Activated T-cell treated with anti-CD3 and anti-CD28 coated beads, Interleukin-2, amount 50 U/mL, for 4 hours (primary cell): ENCODE measurements around the gene MMP7. TPM values are rescaled to one million over a fixed set of nuclear protein-coding genes. Genes with fewer than 3 reads are reported as not detected.
A peak's percentile ranks its signal among the peaks of the same experiment; 100 is the strongest.

ENCODE experiments used
- ATAC-seq, 2 donors: fragments of 200-7000 bp; cut with Tn5 transposase; one replicate each; pipeline ENCODE4 v1.10.0; 2021
- DNase-seq: peaks from one replicate; pipeline ENCODE4 v3.0.0-alpha.2; 2020
- H3K27me3 Mint-ChIP-seq: one replicate; pipeline ENCODE4 v1.8.0; 2021; ENCODE audit warnings: low read depth, mixed read lengths
- H3K36me3 Mint-ChIP-seq: one replicate; pipeline ENCODE4 v1.8.0; 2022; ENCODE audit warnings: mixed read lengths; ENCODE audit not compliant: insufficient read depth
- H3K4me1 Mint-ChIP-seq: one replicate; pipeline ENCODE4 v1.8.0; 2021; ENCODE audit warnings: low read depth, mixed read lengths
- H3K4me3 Mint-ChIP-seq: one replicate; pipeline ENCODE4 v1.8.0; 2021; ENCODE audit warnings: mild to moderate bottlenecking, moderate library complexity, mixed read lengths
- H3K9me3 Mint-ChIP-seq: one replicate; pipeline ENCODE4 v1.8.0; 2021; ENCODE audit warnings: mixed read lengths
- total RNA-seq, 3 donors: library from RNA; stranded (reverse); gene quantifications; one replicate each; pipeline ENCODE4 v1.2.1, GENCODE V29; 2021

Gene MMP7
- under 1 TPM; 0.19 to 0.53 (median 0.47) TPM for total RNA-seq

DNA sequence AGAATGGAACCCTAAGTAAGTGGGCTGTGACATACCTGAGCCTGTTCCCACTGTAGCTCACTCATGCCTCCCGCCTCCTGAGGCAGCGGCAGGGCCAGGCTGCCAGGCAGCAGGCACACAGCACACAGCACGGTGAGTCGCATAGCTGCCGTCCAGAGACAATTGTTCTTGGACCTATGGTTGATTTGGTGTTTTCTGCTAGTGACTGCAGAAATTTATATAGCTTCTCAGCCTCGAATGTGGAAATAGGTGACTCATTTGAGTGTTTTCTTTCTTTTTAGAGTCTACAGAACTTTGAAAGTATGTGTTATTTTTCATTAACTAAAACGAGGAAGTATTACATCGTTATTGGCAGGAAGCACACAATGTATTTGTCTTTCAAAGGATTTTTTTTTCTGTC is at the start of gene MMP7:
Gene MMP7, minus strand, starts transcription at position 190 of the 400 bp plus-strand sequence. Its CDS starts 47 bp downstream, at position 143.
- H3K4me3 Mint-ChIP-seq = no peak within 1 kb of the TSS
- H3K27me3 Mint-ChIP-seq = peaks cover 7% of the 10 kb centered on the region
- peaks cover 2% of the 10 kb centered on the region for H3K4me1 Mint-ChIP-seq
- no peak for ATAC-seq
- DNase-seq = no peak
- H3K9me3 Mint-ChIP-seq = no peaks in the 10 kb centered on the region
- H3K36me3 Mint-ChIP-seq = no peaks in the 10 kb centered on the region

DNA sequence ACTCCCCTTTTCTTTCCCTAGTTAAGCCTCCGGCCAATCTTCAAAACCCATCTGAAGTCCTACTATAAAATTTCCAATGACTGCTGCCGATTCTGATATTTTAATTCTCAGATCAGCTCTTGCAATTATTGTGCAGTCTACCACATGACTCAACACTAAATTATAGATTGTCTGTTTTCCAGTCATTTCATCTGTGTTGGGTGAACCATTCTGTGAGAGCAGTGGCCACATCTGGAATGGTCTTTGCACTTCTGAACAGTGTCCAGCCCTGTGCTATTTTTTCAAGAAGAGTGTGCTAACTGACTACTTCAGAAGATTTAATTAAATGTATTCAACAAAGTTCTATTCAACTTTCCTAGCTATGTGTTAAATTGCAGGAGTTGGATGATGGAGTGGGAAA is 47.2 kb upstream of the MMP7 start:
- Mint-ChIP-seq H3K9me3 (no peaks in the 10 kb centered on the region), H3K4me1 (peaks cover 34% of the 10 kb centered on the region), H3K27me3 (no peaks in the 10 kb centered on the region), H3K4me3 (no peak overlapping the region), H3K36me3 (no peaks in the 10 kb centered on the region)
- ATAC-seq (no peak), DNase-seq (no peak)

GRCh38 chr11:102577182-102577581 is 46.6 kb upstream of the MMP7 start:
- ATAC-seq (peak; percentile 34 to 54), DNase-seq (no peak)
- Mint-ChIP-seq H3K9me3 (no peaks in the 10 kb centered on the region), H3K36me3 (no peaks in the 10 kb centered on the region), H3K27me3 (no peaks in the 10 kb centered on the region), H3K4me1 (peaks cover 34% of the 10 kb centered on the region), H3K4me3 (no peak overlapping the region)

DNA sequence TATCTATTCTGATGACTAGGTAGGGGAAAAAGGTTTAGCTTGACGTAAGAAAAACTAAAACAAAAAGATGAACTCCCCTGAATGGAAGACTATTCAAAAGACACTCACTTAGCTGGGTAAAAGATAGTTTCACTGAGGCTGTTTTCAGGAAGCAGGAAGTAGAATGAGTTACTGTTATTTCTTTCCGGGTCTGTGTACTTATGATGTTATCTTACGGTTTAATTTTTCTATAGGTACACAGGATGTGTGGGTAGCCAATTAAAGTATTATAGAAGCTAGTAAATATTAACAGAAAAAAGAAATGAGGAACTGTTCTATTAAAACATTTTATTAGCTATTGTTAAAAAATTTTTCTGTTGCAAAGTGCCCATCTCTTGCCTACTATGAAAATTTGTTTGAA is 45.8 kb upstream of the MMP7 start:
- Mint-ChIP-seq H3K9me3 (no peaks in the 10 kb centered on the region), H3K36me3 (no peaks in the 10 kb centered on the region), H3K27me3 (peaks cover 3% of the 10 kb centered on the region), H3K4me1 (peaks cover 34% of the 10 kb centered on the region), H3K4me3 (no peak overlapping the region)
- DNase-seq (no peak), ATAC-seq (no peak)

DNA sequence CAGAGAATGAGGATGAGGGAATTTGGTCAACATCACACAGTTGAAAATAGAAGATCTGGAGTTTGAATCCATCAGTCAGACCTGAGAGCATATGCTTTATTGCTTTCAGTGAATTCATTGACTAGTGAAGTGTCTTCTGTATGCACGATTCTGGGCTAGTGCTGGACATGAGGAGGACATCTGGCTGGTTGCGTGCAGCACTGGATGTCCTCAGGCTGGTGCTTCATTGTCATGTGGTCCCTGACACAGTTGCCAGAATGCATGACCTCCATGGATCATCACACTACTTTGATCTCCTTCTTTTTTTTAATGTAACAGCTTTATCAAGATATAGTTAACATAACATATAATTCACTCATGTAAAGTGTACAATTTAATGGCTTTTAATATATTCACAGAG is 44.5 kb upstream of the MMP7 start:
- Mint-ChIP-seq H3K27me3 (peaks cover 3% of the 10 kb centered on the region), H3K4me3 (no peak overlapping the region), H3K36me3 (no peaks in the 10 kb centered on the region), H3K4me1 (peaks cover 24% of the 10 kb centered on the region), H3K9me3 (no peaks in the 10 kb centered on the region)
- no peak for DNase-seq
- ATAC-seq = no peak

DNA sequence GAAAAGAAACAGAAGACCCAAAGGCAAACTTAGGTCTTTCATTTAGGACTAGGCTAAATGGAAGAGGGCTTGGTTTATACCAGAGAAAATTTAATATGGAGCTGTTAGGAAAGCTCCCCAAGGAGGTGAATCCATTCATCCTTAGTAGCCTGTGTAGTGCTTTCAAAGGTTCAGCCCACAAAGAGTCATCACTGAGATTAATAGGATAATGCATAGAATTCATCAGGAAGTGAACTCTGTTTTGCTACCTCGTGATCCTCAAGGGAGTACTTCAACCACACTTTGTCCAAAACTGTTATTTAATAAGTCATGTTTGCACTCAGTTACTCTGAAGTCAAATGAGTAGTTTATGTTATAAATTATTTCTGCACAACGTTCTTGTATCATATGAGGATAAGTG is 43.3 kb upstream of the MMP7 start:
- ATAC-seq = no peak

DNA sequence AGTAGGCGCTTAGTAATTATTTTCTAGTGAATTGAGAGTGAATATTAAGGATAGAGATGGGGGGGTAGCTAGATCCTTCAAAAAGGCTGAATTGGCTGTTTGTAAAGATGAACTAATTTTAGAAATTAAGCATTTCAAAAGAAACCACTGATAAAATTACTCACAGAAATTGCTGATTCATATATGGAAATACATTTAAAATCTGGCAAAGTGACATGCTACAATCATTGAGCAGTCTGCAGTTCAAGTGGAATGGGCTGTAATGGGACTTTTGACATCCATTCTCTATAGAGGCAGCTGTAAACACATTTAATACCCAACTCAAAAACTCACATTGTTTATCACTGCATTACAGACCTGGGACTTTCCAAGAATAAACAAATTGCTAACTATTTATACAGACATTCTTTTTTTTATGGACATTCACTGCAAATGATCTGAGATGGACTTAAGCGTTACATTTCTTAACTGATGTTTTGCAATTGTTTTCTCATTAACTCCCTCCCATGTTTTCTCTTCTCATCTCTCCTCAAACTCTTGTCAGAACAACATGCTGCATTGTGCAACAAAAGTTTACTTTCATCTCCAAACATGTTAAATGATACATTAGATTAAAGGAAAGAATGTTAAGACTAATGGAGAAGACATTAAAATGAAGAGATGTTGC is 42.1 kb upstream of the MMP7 start:
- peaks cover 2% of the 10 kb centered on the region for H3K36me3 Mint-ChIP-seq
- DNase-seq (no peak), ATAC-seq (no peak)
- H3K27me3 Mint-ChIP-seq = peaks cover 3% of the 10 kb centered on the region
- peaks cover 21% of the 10 kb centered on the region for H3K4me1 Mint-ChIP-seq
- H3K4me3 Mint-ChIP-seq = no peak overlapping the region
- H3K9me3 Mint-ChIP-seq = peaks cover 10% of the 10 kb centered on the region

More for the DNA sequence above, 43.3 kb upstream of the MMP7 start:
- no peak overlapping the region for H3K4me3 Mint-ChIP-seq
- H3K27me3 Mint-ChIP-seq = peaks cover 3% of the 10 kb centered on the region
- peaks cover 23% of the 10 kb centered on the region for H3K4me1 Mint-ChIP-seq
- peaks cover 2% of the 10 kb centered on the region for H3K36me3 Mint-ChIP-seq
- no peaks in the 10 kb centered on the region for H3K9me3 Mint-ChIP-seq
- DNase-seq = no peak

DNA sequence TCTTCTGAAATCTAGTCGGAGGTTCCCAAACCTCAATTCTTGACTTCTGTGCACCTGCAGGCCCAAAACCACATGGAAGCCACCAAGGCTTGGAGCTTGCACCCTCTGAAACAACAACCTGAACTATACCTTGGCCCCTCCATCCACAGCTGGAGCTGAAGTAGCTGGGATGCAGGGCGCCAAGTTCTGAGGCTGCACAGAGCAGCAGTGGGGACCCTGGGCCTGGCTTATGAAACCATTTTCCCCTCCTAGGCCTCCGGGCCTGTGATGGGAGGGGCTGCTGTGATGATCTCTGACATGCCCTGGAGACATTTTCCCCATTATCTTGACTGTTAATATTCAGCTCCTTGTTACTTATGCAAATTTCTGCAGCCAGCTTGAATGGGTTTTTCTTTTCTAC is 38.3 kb upstream of the MMP7 start:
- H3K27me3 Mint-ChIP-seq = peaks cover 3% of the 10 kb centered on the region
- peaks cover 5% of the 10 kb centered on the region for H3K36me3 Mint-ChIP-seq
- ATAC-seq (no peak), DNase-seq (no peak)
- peaks cover 4% of the 10 kb centered on the region for H3K4me1 Mint-ChIP-seq
- no peak overlapping the region for H3K4me3 Mint-ChIP-seq
- peaks cover 21% of the 10 kb centered on the region for H3K9me3 Mint-ChIP-seq

- Mint-ChIP-seq H3K4me1 (peaks cover 27% of the 10 kb centered on the region), H3K36me3 (peaks cover 5% of the 10 kb centered on the region), H3K9me3 (peaks cover 21% of the 10 kb centered on the region), H3K4me3 (no peak overlapping the region), H3K27me3 (no peaks in the 10 kb centered on the region)
- no peak for ATAC-seq
- DNase-seq = no peak
Measured at GRCh38 chr11:102566112-102566511, 35.6 kb upstream of the MMP7 start.

GRCh38 chr11:102564110-102564509 is 33.6 kb upstream of the MMP7 start:
- Mint-ChIP-seq H3K4me3 (no peak overlapping the region), H3K9me3 (peaks cover 21% of the 10 kb centered on the region), H3K27me3 (no peaks in the 10 kb centered on the region), H3K4me1 (peaks cover 45% of the 10 kb centered on the region), H3K36me3 (peaks cover 3% of the 10 kb centered on the region)
- DNase-seq (no peak), ATAC-seq (peak; percentile 93 to 94)

DNA sequence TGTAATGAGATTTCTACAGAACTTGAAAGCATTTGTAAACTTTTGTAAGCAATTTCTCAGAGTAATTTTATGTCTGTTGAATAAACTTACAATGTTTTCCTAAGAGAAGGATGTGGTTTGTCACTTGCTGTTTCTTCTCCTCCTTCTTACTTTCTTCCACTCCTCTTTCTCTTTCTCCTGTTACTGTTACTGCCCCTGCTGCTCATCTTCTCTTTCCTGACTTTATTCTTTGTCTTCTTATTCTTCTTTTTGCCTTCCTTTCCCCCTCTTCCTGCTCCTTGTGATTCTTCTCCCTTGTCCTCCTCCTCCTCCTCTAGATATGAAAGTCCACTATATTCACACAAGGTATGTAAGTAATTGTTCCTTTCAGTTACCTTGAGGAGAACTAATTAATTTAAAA is 31.1 kb upstream of the MMP7 start:
- H3K36me3 Mint-ChIP-seq = no peaks in the 10 kb centered on the region
- peaks cover 6% of the 10 kb centered on the region for H3K9me3 Mint-ChIP-seq
- DNase-seq (no peak), ATAC-seq (no peak)
- no peak overlapping the region for H3K4me3 Mint-ChIP-seq
- H3K4me1 Mint-ChIP-seq = peaks cover 45% of the 10 kb centered on the region
- no peaks in the 10 kb centered on the region for H3K27me3 Mint-ChIP-seq

GRCh38 chr11:102560555-102561011 is 30.0 kb upstream of the MMP7 start:
- no peak for DNase-seq
- Mint-ChIP-seq H3K4me3 (peak overlapping the region; percentile 60), H3K27me3 (no peaks in the 10 kb centered on the region), H3K9me3 (no peaks in the 10 kb centered on the region), H3K36me3 (no peaks in the 10 kb centered on the region), H3K4me1 (peaks cover 45% of the 10 kb centered on the region)
- ATAC-seq = peak; percentile 55 to 68

DNA sequence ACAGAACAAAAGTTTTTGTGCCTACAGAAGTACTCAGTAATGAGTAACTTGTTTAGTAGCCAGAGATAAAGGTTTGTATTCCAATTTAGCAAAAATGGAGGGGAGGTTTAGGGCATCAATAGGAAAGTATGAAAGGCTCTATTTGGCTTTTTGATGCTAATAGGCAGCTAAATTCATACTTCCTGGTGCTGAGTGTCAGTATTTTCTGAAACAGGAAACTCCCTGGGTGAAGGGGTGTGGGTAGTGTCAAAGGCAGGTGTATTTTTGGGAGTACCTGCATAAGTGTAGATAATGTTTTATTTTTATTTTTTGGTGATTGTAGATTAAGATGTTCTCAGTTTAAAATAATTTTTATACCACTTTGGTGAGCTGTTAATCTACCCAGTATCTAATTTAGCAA is 29.3 kb upstream of the MMP7 start:
- no peak for ATAC-seq
- H3K27me3 Mint-ChIP-seq = no peaks in the 10 kb centered on the region
- peaks cover 45% of the 10 kb centered on the region for H3K4me1 Mint-ChIP-seq
- H3K4me3 Mint-ChIP-seq = no peak overlapping the region
- H3K36me3 Mint-ChIP-seq = no peaks in the 10 kb centered on the region
- DNase-seq = no peak
- H3K9me3 Mint-ChIP-seq = no peaks in the 10 kb centered on the region

- H3K4me3 Mint-ChIP-seq = no peak overlapping the region
- H3K36me3 Mint-ChIP-seq = no peaks in the 10 kb centered on the region
- H3K27me3 Mint-ChIP-seq = peaks cover 2% of the 10 kb centered on the region
- no peaks in the 10 kb centered on the region for H3K9me3 Mint-ChIP-seq
- peaks cover 12% of the 10 kb centered on the region for H3K4me1 Mint-ChIP-seq
- DNase-seq (no peak), ATAC-seq (no peak)
Measured at GRCh38 chr11:102555091-102555490, 24.5 kb upstream of the MMP7 start.

DNA sequence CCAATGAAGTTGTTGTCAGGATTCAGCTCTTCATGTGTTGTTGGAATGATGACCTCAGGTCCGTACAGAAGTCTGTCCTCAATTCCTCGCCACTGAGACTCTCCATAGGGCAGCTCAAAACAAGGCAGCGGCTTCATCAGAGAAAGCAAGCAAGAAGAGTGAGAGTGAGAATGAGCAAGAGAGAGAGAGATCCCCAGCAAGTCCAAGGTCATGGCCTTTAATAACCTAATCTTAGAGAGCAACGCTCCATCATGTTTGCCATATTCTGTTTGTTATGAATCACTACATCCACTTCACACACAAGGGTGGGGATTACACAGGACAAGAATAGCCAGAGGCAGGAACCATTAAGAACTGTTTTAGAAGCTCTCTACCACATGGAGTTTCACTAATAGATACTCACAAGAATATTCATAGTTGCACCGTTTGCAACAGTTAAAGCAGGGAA is 23.3 kb upstream of the MMP7 start:
- ATAC-seq = no peak
- DNase-seq = no peak
- Mint-ChIP-seq H3K9me3 (no peaks in the 10 kb centered on the region), H3K4me1 (no peaks in the 10 kb centered on the region), H3K27me3 (peaks cover 2% of the 10 kb centered on the region), H3K4me3 (no peak overlapping the region), H3K36me3 (no peaks in the 10 kb centered on the region)
